ENCODE measurements around the gene FGF14. TPM values are rescaled to one million over a fixed set of nuclear protein-coding genes. Genes with fewer than 3 reads are reported as not detected.

The FGF14 gene
- total and polyA plus RNA-seq, 2 experiments from 2014 or later: 0.03 TPM; not detected in 1

DNA sequence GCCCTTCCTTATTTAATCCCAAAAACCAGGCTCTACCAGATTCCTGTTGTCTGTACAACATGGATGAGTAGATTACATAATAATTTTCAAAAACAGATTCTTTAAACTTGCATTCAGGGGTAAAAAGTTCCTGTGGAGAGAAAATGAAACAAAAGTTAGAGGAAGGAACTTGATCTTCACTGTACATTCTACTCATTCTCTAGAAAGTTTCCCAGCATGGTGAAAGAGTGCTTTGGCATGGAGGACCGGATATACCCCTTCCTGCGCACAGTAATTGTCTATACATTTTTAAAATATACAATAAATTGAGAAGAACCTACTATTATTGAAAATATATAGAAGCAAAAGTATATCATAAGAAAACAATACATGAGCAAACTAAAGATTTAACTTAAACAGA lies 675.2 kb downstream of the FGF14 start (continued):
- TF ChIP-seq, protein P1, sequence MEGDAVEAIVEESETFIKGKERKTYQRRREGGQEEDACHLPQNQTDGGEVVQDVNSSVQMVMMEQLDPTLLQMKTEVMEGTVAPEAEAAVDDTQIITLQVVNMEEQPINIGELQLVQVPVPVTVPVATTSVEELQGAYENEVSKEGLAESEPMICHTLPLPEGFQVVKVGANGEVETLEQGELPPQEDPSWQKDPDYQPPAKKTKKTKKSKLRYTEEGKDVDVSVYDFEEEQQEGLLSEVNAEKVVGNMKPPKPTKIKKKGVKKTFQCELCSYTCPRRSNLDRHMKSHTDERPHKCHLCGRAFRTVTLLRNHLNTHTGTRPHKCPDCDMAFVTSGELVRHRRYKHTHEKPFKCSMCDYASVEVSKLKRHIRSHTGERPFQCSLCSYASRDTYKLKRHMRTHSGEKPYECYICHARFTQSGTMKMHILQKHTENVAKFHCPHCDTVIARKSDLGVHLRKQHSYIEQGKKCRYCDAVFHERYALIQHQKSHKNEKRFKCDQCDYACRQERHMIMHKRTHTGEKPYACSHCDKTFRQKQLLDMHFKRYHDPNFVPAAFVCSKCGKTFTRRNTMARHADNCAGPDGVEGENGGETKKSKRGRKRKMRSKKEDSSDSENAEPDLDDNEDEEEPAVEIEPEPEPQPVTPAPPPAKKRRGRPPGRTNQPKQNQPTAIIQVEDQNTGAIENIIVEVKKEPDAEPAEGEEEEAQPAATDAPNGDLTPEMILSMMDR (conservative IDR thresholded peaks at IDR 0.05; ENCODE audit: low read depth in 2 of 2): no peak
- TF ChIP-seq NANOG (IDR thresholded peaks at IDR 0.05; ENCODE audit: borderline replicate concordance): no peak

DNA sequence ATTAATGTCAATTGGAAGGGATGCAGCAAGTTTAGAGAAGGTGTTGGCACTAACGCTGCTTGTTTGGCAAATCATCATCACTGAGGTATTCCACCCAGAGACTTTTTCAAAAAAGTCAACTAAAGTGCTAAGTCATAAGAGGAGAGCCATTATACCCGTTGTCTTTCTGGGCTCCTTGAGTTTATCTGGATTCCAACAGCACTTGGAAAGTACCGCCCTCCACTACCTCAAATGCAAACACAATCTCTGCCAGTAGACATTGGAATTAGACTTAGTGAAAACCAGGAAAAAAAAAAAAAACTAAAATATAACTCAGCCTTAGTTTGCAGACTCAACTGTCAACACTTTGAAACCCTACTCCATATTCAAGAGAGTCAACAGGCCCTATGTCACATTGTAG lies 683.4 kb downstream of the FGF14 start:
- H3K36me3 ChIP-seq (ENCODE audit: insufficient read depth): no peaks in the 10 kb centered on the region
- Mint-ChIP-seq H3K9me3 (no peaks in the 10 kb centered on the region), H3K36me3 (ENCODE audit: low read depth) (no peaks in the 10 kb centered on the region), H3K27ac (no peak overlapping the region), H3K27me3 (ENCODE audit: insufficient read depth, low read depth, poor library complexity) (no peaks in the 10 kb centered on the region), H3K4me3 (no peak overlapping the region), H3K4me1 (no peaks in the 10 kb centered on the region)
- no peaks in the 10 kb centered on the region for H3K9me2 ChIP-seq (ENCODE audit: insufficient read depth)
- H3F3A ChIP-seq (replicated peaks; ENCODE audit: low read depth): no peaks in the 10 kb centered on the region
- H4K20me1 ChIP-seq (replicated peaks; ENCODE audit: insufficient read depth): no peaks in the 10 kb centered on the region
- H2AFZ ChIP-seq: 0 out of 2 replicates have a peak overlapping the region, but pooled peaks have one; percentile 19
- H3K27me3 ChIP-seq (ENCODE audit: insufficient read depth): no peaks in the 10 kb centered on the region
- ATAC-seq (no peak), DNase-seq (ENCODE audit: low spot score) (no peak)
- no peak overlapping the region for H3K4me3 ChIP-seq
- H3K79me2 ChIP-seq (replicated peaks; ENCODE audit: insufficient read depth): no peaks in the 10 kb centered on the region
- no peaks in the 10 kb centered on the region for H3K4me1 ChIP-seq (ENCODE audit: insufficient read depth)
- no peak overlapping the region for H3K4me2 ChIP-seq
- no peak overlapping the region for H3K27ac ChIP-seq (ENCODE audit: low read depth)
- TF ChIP-seq ZNF114 (CRISPR knock-in tag; IDR thresholded peaks at IDR 0.05) (no peak), NANOG (IDR thresholded peaks at IDR 0.05; ENCODE audit: borderline replicate concordance) (no peak), JUNB (IDR thresholded peaks at IDR 0.05; ENCODE audit: unreplicated experiment) (no peak), STAT1 (IDR thresholded peaks at IDR 0.05; ENCODE audit: unreplicated experiment) (no peak), EZH2 (IDR thresholded peaks at IDR 0.05; ENCODE audit: low read depth, unreplicated experiment) (no peak), ZNF331 (CRISPR knock-in tag; IDR thresholded peaks at IDR 0.05; ENCODE audit: low read depth) (no peak)
- TF ChIP-seq, protein P1 (conservative IDR thresholded peaks at IDR 0.05; ENCODE audit: low read depth in 2 of 2): no peak
- TF ChIP-seq, protein P2, sequence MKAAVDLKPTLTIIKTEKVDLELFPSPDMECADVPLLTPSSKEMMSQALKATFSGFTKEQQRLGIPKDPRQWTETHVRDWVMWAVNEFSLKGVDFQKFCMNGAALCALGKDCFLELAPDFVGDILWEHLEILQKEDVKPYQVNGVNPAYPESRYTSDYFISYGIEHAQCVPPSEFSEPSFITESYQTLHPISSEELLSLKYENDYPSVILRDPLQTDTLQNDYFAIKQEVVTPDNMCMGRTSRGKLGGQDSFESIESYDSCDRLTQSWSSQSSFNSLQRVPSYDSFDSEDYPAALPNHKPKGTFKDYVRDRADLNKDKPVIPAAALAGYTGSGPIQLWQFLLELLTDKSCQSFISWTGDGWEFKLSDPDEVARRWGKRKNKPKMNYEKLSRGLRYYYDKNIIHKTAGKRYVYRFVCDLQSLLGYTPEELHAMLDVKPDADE (IDR thresholded peaks at IDR 0.05): no peak
- TF ChIP-seq, protein P3, sequence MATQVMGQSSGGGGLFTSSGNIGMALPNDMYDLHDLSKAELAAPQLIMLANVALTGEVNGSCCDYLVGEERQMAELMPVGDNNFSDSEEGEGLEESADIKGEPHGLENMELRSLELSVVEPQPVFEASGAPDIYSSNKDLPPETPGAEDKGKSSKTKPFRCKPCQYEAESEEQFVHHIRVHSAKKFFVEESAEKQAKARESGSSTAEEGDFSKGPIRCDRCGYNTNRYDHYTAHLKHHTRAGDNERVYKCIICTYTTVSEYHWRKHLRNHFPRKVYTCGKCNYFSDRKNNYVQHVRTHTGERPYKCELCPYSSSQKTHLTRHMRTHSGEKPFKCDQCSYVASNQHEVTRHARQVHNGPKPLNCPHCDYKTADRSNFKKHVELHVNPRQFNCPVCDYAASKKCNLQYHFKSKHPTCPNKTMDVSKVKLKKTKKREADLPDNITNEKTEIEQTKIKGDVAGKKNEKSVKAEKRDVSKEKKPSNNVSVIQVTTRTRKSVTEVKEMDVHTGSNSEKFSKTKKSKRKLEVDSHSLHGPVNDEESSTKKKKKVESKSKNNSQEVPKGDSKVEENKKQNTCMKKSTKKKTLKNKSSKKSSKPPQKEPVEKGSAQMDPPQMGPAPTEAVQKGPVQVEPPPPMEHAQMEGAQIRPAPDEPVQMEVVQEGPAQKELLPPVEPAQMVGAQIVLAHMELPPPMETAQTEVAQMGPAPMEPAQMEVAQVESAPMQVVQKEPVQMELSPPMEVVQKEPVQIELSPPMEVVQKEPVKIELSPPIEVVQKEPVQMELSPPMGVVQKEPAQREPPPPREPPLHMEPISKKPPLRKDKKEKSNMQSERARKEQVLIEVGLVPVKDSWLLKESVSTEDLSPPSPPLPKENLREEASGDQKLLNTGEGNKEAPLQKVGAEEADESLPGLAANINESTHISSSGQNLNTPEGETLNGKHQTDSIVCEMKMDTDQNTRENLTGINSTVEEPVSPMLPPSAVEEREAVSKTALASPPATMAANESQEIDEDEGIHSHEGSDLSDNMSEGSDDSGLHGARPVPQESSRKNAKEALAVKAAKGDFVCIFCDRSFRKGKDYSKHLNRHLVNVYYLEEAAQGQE (IDR thresholded peaks at IDR 0.05; ENCODE audit: unreplicated experiment): no peak
- TF ChIP-seq, protein P4, sequence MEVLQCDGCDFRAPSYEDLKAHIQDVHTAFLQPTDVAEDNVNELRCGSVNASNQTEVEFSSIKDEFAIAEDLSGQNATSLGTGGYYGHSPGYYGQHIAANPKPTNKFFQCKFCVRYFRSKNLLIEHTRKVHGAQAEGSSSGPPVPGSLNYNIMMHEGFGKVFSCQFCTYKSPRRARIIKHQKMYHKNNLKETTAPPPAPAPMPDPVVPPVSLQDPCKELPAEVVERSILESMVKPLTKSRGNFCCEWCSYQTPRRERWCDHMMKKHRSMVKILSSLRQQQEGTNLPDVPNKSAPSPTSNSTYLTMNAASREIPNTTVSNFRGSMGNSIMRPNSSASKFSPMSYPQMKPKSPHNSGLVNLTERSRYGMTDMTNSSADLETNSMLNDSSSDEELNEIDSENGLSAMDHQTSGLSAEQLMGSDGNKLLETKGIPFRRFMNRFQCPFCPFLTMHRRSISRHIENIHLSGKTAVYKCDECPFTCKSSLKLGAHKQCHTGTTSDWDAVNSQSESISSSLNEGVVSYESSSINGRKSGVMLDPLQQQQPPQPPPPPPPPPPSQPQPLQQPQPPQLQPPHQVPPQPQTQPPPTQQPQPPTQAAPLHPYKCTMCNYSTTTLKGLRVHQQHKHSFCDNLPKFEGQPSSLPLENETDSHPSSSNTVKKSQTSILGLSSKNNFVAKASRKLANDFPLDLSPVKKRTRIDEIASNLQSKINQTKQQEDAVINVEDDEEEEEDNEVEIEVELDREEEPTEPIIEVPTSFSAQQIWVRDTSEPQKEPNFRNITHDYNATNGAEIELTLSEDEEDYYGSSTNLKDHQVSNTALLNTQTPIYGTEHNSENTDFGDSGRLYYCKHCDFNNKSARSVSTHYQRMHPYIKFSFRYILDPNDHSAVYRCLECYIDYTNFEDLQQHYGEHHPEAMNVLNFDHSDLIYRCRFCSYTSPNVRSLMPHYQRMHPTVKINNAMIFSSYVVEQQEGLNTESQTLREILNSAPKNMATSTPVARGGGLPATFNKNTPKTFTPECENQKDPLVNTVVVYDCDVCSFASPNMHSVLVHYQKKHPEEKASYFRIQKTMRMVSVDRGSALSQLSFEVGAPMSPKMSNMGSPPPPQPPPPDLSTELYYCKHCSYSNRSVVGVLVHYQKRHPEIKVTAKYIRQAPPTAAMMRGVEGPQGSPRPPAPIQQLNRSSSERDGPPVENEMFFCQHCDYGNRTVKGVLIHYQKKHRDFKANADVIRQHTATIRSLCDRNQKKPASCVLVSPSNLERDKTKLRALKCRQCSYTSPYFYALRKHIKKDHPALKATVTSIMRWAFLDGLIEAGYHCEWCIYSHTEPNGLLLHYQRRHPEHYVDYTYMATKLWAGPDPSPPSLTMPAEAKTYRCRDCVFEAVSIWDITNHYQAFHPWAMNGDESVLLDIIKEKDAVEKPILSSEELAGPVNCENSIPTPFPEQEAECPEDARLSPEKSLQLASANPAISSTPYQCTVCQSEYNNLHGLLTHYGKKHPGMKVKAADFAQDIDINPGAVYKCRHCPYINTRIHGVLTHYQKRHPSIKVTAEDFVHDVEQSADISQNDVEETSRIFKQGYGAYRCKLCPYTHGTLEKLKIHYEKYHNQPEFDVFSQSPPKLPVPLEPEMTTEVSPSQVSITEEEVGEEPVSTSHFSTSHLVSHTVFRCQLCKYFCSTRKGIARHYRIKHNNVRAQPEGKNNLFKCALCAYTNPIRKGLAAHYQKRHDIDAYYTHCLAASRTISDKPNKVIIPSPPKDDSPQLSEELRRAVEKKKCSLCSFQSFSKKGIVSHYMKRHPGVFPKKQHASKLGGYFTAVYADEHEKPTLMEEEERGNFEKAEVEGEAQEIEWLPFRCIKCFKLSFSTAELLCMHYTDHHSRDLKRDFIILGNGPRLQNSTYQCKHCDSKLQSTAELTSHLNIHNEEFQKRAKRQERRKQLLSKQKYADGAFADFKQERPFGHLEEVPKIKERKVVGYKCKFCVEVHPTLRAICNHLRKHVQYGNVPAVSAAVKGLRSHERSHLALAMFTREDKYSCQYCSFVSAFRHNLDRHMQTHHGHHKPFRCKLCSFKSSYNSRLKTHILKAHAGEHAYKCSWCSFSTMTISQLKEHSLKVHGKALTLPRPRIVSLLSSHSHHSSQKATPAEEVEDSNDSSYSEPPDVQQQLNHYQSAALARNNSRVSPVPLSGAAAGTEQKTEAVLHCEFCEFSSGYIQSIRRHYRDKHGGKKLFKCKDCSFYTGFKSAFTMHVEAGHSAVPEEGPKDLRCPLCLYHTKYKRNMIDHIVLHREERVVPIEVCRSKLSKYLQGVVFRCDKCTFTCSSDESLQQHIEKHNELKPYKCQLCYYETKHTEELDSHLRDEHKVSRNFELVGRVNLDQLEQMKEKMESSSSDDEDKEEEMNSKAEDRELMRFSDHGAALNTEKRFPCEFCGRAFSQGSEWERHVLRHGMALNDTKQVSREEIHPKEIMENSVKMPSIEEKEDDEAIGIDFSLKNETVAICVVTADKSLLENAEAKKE (CRISPR knock-in tag; IDR thresholded peaks at IDR 0.05): no peak

Measured in GM23338 (cell line).